ENCODE measurements around the gene NKAIN1. TPM values are rescaled to one million over a fixed set of nuclear protein-coding genes. Genes with fewer than 3 reads are reported as not detected.

NKAIN1 gene
- total RNA-seq, 1 experiment from 2014 or later: 0.18 TPM

GRCh38 chr1:31145648-31146047 is 94.0 kb downstream of the NKAIN1 start:
- Histone ChIP-seq H3K79me2 (ENCODE audit: low read length) (no peaks in the 10 kb centered on the region), H3K36me3 (ENCODE audit: low read depth, low read length) (no peaks in the 10 kb centered on the region), H3K9me2 (replicated peaks; ENCODE audit: low read length) (no peaks in the 10 kb centered on the region), H3K4me2 (ENCODE audit: low read length) (no peak overlapping the region), H2AFZ (ENCODE audit: low read length) (no peak overlapping the region), H4K20me1 (ENCODE audit: low read length) (no peaks in the 10 kb centered on the region), H3K4me3 (ENCODE audit: low read length) (no peak overlapping the region), H3K27me3 (ENCODE audit: low read length) (no peaks in the 10 kb centered on the region), H3K9me3 (ENCODE audit: low read length) (no peaks in the 10 kb centered on the region), H3K4me1 (ENCODE audit: insufficient read depth, low read length) (no peaks in the 10 kb centered on the region), H3K9ac (ENCODE audit: low read length) (no peak overlapping the region), H3K27ac (ENCODE audit: low read length) (no peak overlapping the region), H3F3A (ENCODE audit: low read length, unreplicated experiment) (no peaks in the 10 kb centered on the region)
- CTCF ChIA-PET: no interaction called here
- ATAC-seq: no peak
- no TSS peak for BruUV-seq (replicated peaks)
- POLR2A ChIA-PET (ENCODE audit: unreplicated experiment): interaction anchor here (0.6 kb wide), 1 partner anchor 138 kb away, joined by 8 read pairs; no protein-coding TSS in a partner anchor
- TF ChIP-seq EZH2phosphoT487 (IDR thresholded peaks at IDR 0.05; ENCODE audit: borderline replicate concordance, low read length): no peak
- no peak for TF ChIP-seq CTCF (conservative IDR thresholded peaks at IDR 0.05; ENCODE audit: low read depth, low read length)
- TF ChIP-seq EZH2 (IDR thresholded peaks at IDR 0.05; ENCODE audit: low read length, unreplicated experiment): no peak
- intact Hi-C loops (cut with micrococcal nuclease): no loop called here
- no peak for DNase-seq

GRCh38 chr1:31144442-31144841 is 95.2 kb downstream of the NKAIN1 start:
- Histone ChIP-seq H3K9me3 (ENCODE audit: low read length) (no peaks in the 10 kb centered on the region), H3K4me1 (ENCODE audit: insufficient read depth, low read length) (no peaks in the 10 kb centered on the region), H3K27ac (ENCODE audit: low read length) (no peak overlapping the region), H3F3A (ENCODE audit: low read length, unreplicated experiment) (no peaks in the 10 kb centered on the region), H3K36me3 (ENCODE audit: low read depth, low read length) (no peaks in the 10 kb centered on the region), H3K79me2 (ENCODE audit: low read length) (no peaks in the 10 kb centered on the region), H3K4me3 (ENCODE audit: low read length) (no peak overlapping the region), H4K20me1 (ENCODE audit: low read length) (no peaks in the 10 kb centered on the region), H3K27me3 (ENCODE audit: low read length) (no peaks in the 10 kb centered on the region), H3K4me2 (ENCODE audit: low read length) (no peak overlapping the region), H2AFZ (ENCODE audit: low read length) (no peak overlapping the region), H3K9ac (ENCODE audit: low read length) (no peak overlapping the region), H3K9me2 (replicated peaks; ENCODE audit: low read length) (no peaks in the 10 kb centered on the region)
- ChIA-PET POLR2A (ENCODE audit: unreplicated experiment) (no interaction called here), CTCF (no interaction called here)
- ATAC-seq (no peak), DNase-seq (no peak)
- BruUV-seq (replicated peaks): no TSS peak
- TF ChIP-seq CTCF (conservative IDR thresholded peaks at IDR 0.05; ENCODE audit: low read depth, low read length): no peak
- TF ChIP-seq EZH2phosphoT487 (IDR thresholded peaks at IDR 0.05; ENCODE audit: borderline replicate concordance, low read length): no peak
- no peak for TF ChIP-seq EZH2 (IDR thresholded peaks at IDR 0.05; ENCODE audit: low read length, unreplicated experiment)
- intact Hi-C loops (cut with micrococcal nuclease): no loop called here

GRCh38 chr1:31143455-31143854 is 96.2 kb downstream of the NKAIN1 start:
- no peaks in the 10 kb centered on the region for H4K20me1 ChIP-seq (ENCODE audit: low read length)
- no peak for TF ChIP-seq CTCF (conservative IDR thresholded peaks at IDR 0.05; ENCODE audit: low read depth, low read length)
- TF ChIP-seq EZH2phosphoT487 (IDR thresholded peaks at IDR 0.05; ENCODE audit: borderline replicate concordance, low read length): no peak
- TF ChIP-seq EZH2 (IDR thresholded peaks at IDR 0.05; ENCODE audit: low read length, unreplicated experiment): no peak

More at GRCh38 chr1:31143455-31143854, 96.2 kb downstream of the NKAIN1 start:
- Histone ChIP-seq H3K9me2 (replicated peaks; ENCODE audit: low read length) (no peaks in the 10 kb centered on the region), H3K79me2 (ENCODE audit: low read length) (no peaks in the 10 kb centered on the region), H3K4me3 (ENCODE audit: low read length) (no peak overlapping the region), H2AFZ (ENCODE audit: low read length) (no peak overlapping the region), H3K9ac (ENCODE audit: low read length) (no peak overlapping the region), H3K9me3 (ENCODE audit: low read length) (no peaks in the 10 kb centered on the region), H3K36me3 (ENCODE audit: low read depth, low read length) (no peaks in the 10 kb centered on the region), H3K27ac (ENCODE audit: low read length) (no peak overlapping the region), H3K4me2 (ENCODE audit: low read length) (no peak overlapping the region), H3F3A (ENCODE audit: low read length, unreplicated experiment) (no peaks in the 10 kb centered on the region), H3K4me1 (ENCODE audit: insufficient read depth, low read length) (no peaks in the 10 kb centered on the region), H3K27me3 (ENCODE audit: low read length) (no peaks in the 10 kb centered on the region)
- ATAC-seq: no peak
- intact Hi-C loops (cut with micrococcal nuclease): no loop called here
- DNase-seq: no peak
- POLR2A ChIA-PET (ENCODE audit: unreplicated experiment): no interaction called here
- CTCF ChIA-PET: no interaction called here
- no TSS peak for BruUV-seq (replicated peaks)
